Measurements from ENCODE around the gene JMJD7.

The JMJD7 gene

GRCh38 chr15:41885321-41885720 lies 57.4 kb downstream of the JMJD7 start:
- Histone ChIP-seq H4K20me1 (ENCODE audit: insufficient read depth, low read length) (no peaks in the 10 kb centered on the region), H3K9me3 (ENCODE audit: insufficient read depth, low read length, severe bottlenecking) (no peaks in the 10 kb centered on the region), H3K27me3 (ENCODE audit: insufficient read depth, low read length, poor library complexity) (no peaks in the 10 kb centered on the region), H2AFZ (ENCODE audit: low read depth, low read length) (no peak overlapping the region), H3K9ac (ENCODE audit: low read depth, low read length) (no peak overlapping the region), H3K79me2 (ENCODE audit: insufficient read depth, low read length) (no peaks in the 10 kb centered on the region), H3K4me3 (ENCODE audit: low read depth in 1 of 2, low read length in 2 of 2) (no peak overlapping the region), H3K27ac (ENCODE audit: low read length) (no peak overlapping the region), H3K4me2 (ENCODE audit: insufficient read depth, low read length) (no peak overlapping the region), H3K36me3 (ENCODE audit: insufficient read depth, low read length) (no peaks in the 10 kb centered on the region), H3K4me1 (ENCODE audit: insufficient read depth, low read length) (no peaks in the 10 kb centered on the region)
- no peak for TF ChIP-seq EZH2 (IDR thresholded peaks at IDR 0.05; ENCODE audit: borderline replicate concordance, low read depth, low read length, severe bottlenecking)
- no peak for TF ChIP-seq CTCF (IDR thresholded peaks at IDR 0.05; ENCODE audit: borderline replicate concordance, extremely low read depth, low read length, poor library complexity, severe bottlenecking)
- DNase-seq: no peak
- no peak for ATAC-seq (ENCODE audit: insufficient read depth, low read depth)

GRCh38 chr15:41885841-41886240 lies 57.9 kb downstream of the JMJD7 start:
- Histone ChIP-seq H3K4me2 (ENCODE audit: insufficient read depth, low read length) (no peak overlapping the region), H2AFZ (ENCODE audit: low read depth, low read length) (no peak overlapping the region), H4K20me1 (ENCODE audit: insufficient read depth, low read length) (no peaks in the 10 kb centered on the region), H3K79me2 (ENCODE audit: insufficient read depth, low read length) (no peaks in the 10 kb centered on the region), H3K4me3 (ENCODE audit: low read depth in 1 of 2, low read length in 2 of 2) (no peak overlapping the region), H3K4me1 (ENCODE audit: insufficient read depth, low read length) (no peaks in the 10 kb centered on the region), H3K9ac (ENCODE audit: low read depth, low read length) (no peak overlapping the region), H3K36me3 (ENCODE audit: insufficient read depth, low read length) (no peaks in the 10 kb centered on the region), H3K27me3 (ENCODE audit: insufficient read depth, low read length, poor library complexity) (no peaks in the 10 kb centered on the region), H3K27ac (ENCODE audit: low read length) (no peak overlapping the region), H3K9me3 (ENCODE audit: insufficient read depth, low read length, severe bottlenecking) (no peaks in the 10 kb centered on the region)
- ATAC-seq (ENCODE audit: insufficient read depth, low read depth) (no peak), DNase-seq (no peak)
- no peak for TF ChIP-seq EZH2 (IDR thresholded peaks at IDR 0.05; ENCODE audit: borderline replicate concordance, low read depth, low read length, severe bottlenecking)
- TF ChIP-seq CTCF (IDR thresholded peaks at IDR 0.05; ENCODE audit: borderline replicate concordance, extremely low read depth, low read length, poor library complexity, severe bottlenecking): no peak

GRCh38 chr15:41886741-41887140 lies 58.8 kb downstream of the JMJD7 start:
- Histone ChIP-seq H3K4me2 (ENCODE audit: insufficient read depth, low read length) (no peak overlapping the region), H4K20me1 (ENCODE audit: insufficient read depth, low read length) (no peaks in the 10 kb centered on the region), H3K9me3 (ENCODE audit: insufficient read depth, low read length, severe bottlenecking) (no peaks in the 10 kb centered on the region), H2AFZ (ENCODE audit: low read depth, low read length) (no peak overlapping the region), H3K4me1 (ENCODE audit: insufficient read depth, low read length) (no peaks in the 10 kb centered on the region), H3K27me3 (ENCODE audit: insufficient read depth, low read length, poor library complexity) (no peaks in the 10 kb centered on the region), H3K9ac (ENCODE audit: low read depth, low read length) (no peak overlapping the region), H3K27ac (ENCODE audit: low read length) (no peak overlapping the region), H3K36me3 (ENCODE audit: insufficient read depth, low read length) (no peaks in the 10 kb centered on the region), H3K79me2 (ENCODE audit: insufficient read depth, low read length) (no peaks in the 10 kb centered on the region), H3K4me3 (ENCODE audit: low read depth in 1 of 2, low read length in 2 of 2) (no peak overlapping the region)
- no peak for DNase-seq
- TF ChIP-seq CTCF (IDR thresholded peaks at IDR 0.05; ENCODE audit: borderline replicate concordance, extremely low read depth, low read length, poor library complexity, severe bottlenecking) (no peak), EZH2 (IDR thresholded peaks at IDR 0.05; ENCODE audit: borderline replicate concordance, low read depth, low read length, severe bottlenecking) (no peak)
- ATAC-seq (ENCODE audit: insufficient read depth, low read depth): no peak

DNA sequence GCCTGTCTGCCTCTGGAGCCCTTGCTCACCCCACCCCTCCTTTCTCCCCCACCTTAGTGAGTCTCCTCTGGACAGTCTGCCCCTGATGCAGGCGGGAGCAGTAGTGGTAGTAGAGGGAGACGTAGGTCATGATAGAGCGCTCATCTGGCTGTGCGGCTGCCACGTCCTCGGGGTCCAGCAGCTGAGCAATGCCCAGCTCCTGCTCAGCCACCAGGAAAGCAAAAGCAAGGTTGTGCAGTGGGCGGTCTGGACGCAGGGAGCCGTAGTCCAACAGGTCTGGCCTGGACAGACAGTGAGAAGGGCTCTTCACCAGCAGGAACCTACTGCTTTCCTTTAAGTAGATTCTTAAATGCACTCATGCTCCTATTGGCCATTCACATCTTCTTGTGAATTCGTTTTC lies 59.3 kb downstream of the JMJD7 start:
- DNase-seq: no peak
- H3K9ac ChIP-seq (ENCODE audit: low read depth, low read length): no peak overlapping the region
- no peak for TF ChIP-seq EZH2 (IDR thresholded peaks at IDR 0.05; ENCODE audit: borderline replicate concordance, low read depth, low read length, severe bottlenecking)
- TF ChIP-seq CTCF (IDR thresholded peaks at IDR 0.05; ENCODE audit: borderline replicate concordance, extremely low read depth, low read length, poor library complexity, severe bottlenecking): no peak

More for the DNA sequence above, 59.3 kb downstream of the JMJD7 start:
- H3K4me3 ChIP-seq (ENCODE audit: low read depth in 1 of 2, low read length in 2 of 2): no peak overlapping the region
- H3K9me3 ChIP-seq (ENCODE audit: insufficient read depth, low read length, severe bottlenecking): no peaks in the 10 kb centered on the region
- no peaks in the 10 kb centered on the region for H3K79me2 ChIP-seq (ENCODE audit: insufficient read depth, low read length)
- H3K4me2 ChIP-seq (ENCODE audit: insufficient read depth, low read length): no peak overlapping the region
- no peak overlapping the region for H2AFZ ChIP-seq (ENCODE audit: low read depth, low read length)
- no peak for ATAC-seq (ENCODE audit: insufficient read depth, low read depth)
- no peaks in the 10 kb centered on the region for H3K27me3 ChIP-seq (ENCODE audit: insufficient read depth, low read length, poor library complexity)
- no peaks in the 10 kb centered on the region for H3K4me1 ChIP-seq (ENCODE audit: insufficient read depth, low read length)
- H3K36me3 ChIP-seq (ENCODE audit: insufficient read depth, low read length): no peaks in the 10 kb centered on the region
- H4K20me1 ChIP-seq (ENCODE audit: insufficient read depth, low read length): no peaks in the 10 kb centered on the region
- H3K27ac ChIP-seq (ENCODE audit: low read length): no peak overlapping the region

Data from DND-41 (cell line).